ENCODE measurements around the gene CFDP1. TPM values are rescaled to one million over a fixed set of nuclear protein-coding genes. Genes with fewer than 3 reads are reported as not detected.

Gene CFDP1
- total and polyA plus RNA-seq, 2 experiments from 2014 or later, result 103 to 114 TPM

- Histone ChIP-seq H3K4me3 (peak overlapping the region; percentile 67), H3K36me3 (no peaks in the 10 kb centered on the region), H3K9me3 (ENCODE audit: low read depth) (no peaks in the 10 kb centered on the region), H3K4me1 (ENCODE audit: low read depth) (peaks cover 58% of the 10 kb centered on the region), H3K27me3 (no peaks in the 10 kb centered on the region), H3K27ac (peak overlapping the region; percentile 91)
- DNase-seq (ENCODE audit: low read depth in 1 of 2, low spot score in 1 of 2), result peak in 1 of 2 donors; percentile 54
- no peak for TF ChIP-seq CTCF (IDR thresholded peaks at IDR 0.05; ENCODE audit: low read depth, low read length)
Observed at GRCh38 chr16:75250809-75251279, 182.5 kb downstream of the CFDP1 start.

- H3K4me3 ChIP-seq, result peak overlapping the region; percentile 67
- no peaks in the 10 kb centered on the region for H3K36me3 ChIP-seq
- no peak for TF ChIP-seq CTCF (IDR thresholded peaks at IDR 0.05; ENCODE audit: low read depth, low read length)
- peak overlapping the region; percentile 91 for H3K27ac ChIP-seq
- H3K4me1 ChIP-seq (ENCODE audit: low read depth), result peaks cover 58% of the 10 kb centered on the region
- DNase-seq (ENCODE audit: low read depth in 1 of 2, low spot score in 1 of 2), result no peak
- H3K27me3 ChIP-seq, result no peaks in the 10 kb centered on the region
- no peaks in the 10 kb centered on the region for H3K9me3 ChIP-seq (ENCODE audit: low read depth)
Observed at GRCh38 chr16:75250089-75250808, 183.1 kb downstream of the CFDP1 start.

GRCh38 chr16:75249441-75249840 lies 183.9 kb downstream of the CFDP1 start:
- Histone ChIP-seq H3K4me3 (no peak overlapping the region), H3K4me1 (ENCODE audit: low read depth) (peaks cover 58% of the 10 kb centered on the region), H3K27me3 (no peaks in the 10 kb centered on the region)

GRCh38 chr16:75248536-75249380 lies 184.5 kb downstream of the CFDP1 start:
- Histone ChIP-seq H3K36me3 (no peaks in the 10 kb centered on the region), H3K4me3 (no peak overlapping the region), H3K27ac (no peak overlapping the region), H3K4me1 (ENCODE audit: low read depth) (peaks cover 58% of the 10 kb centered on the region), H3K27me3 (no peaks in the 10 kb centered on the region), H3K9me3 (ENCODE audit: low read depth) (no peaks in the 10 kb centered on the region)
- no peak for TF ChIP-seq CTCF (IDR thresholded peaks at IDR 0.05; ENCODE audit: low read depth, low read length)
- no peak for DNase-seq (ENCODE audit: low read depth in 1 of 2, low spot score in 1 of 2)

More at GRCh38 chr16:75249441-75249840, 183.9 kb downstream of the CFDP1 start:
- no peak for DNase-seq (ENCODE audit: low read depth in 1 of 2, low spot score in 1 of 2)
- Histone ChIP-seq H3K36me3 (no peaks in the 10 kb centered on the region), H3K9me3 (ENCODE audit: low read depth) (no peaks in the 10 kb centered on the region), H3K27ac (no peak overlapping the region)
- TF ChIP-seq CTCF (IDR thresholded peaks at IDR 0.05; ENCODE audit: low read depth, low read length), result no peak

- H3K4me1 ChIP-seq (ENCODE audit: low read depth), result peaks cover 58% of the 10 kb centered on the region
- H3K36me3 ChIP-seq, result no peaks in the 10 kb centered on the region
- no peak overlapping the region for H3K4me3 ChIP-seq
- H3K9me3 ChIP-seq (ENCODE audit: low read depth), result no peaks in the 10 kb centered on the region
- H3K27me3 ChIP-seq, result no peaks in the 10 kb centered on the region
- no peak for TF ChIP-seq CTCF (IDR thresholded peaks at IDR 0.05; ENCODE audit: low read depth, low read length)
- peak overlapping the region; percentile 99 for H3K27ac ChIP-seq
- DNase-seq (ENCODE audit: low read depth in 1 of 2, low spot score in 1 of 2), result no peak
Observed at GRCh38 chr16:75248142-75248535, 185.2 kb downstream of the CFDP1 start.

Measured in cardiac muscle cell (in vitro differentiated cells and primary cell).